CD4-positive, alpha-beta T cell treated with Interleukin-21 for 1 hour (primary cell): Measurements from ENCODE around the gene FXYD7.
A peak's percentile ranks its signal among the peaks of the same experiment; 100 is the strongest.
"Not testable (repeated sequence)": the region's sequence is repeated elsewhere in the genome, so short reads cannot be mapped to it uniquely, and the experiment has no call there.

Experiments
- DNase-seq: peaks from one replicate; pipeline ENCODE4 v3.0.0-alpha.2; 2020

The FXYD7 gene

GRCh38 chr19:35146746-35147459, 3.8 kb downstream of the FXYD7 start:
- DNase-seq: no peak

- DNase-seq: no peak
Measured at GRCh38 chr19:35149463-35149862, 6.4 kb downstream of the FXYD7 start.

- DNase-seq: no peak
Measured at GRCh38 chr19:35150445-35150844, 7.4 kb downstream of the FXYD7 start.

DNA sequence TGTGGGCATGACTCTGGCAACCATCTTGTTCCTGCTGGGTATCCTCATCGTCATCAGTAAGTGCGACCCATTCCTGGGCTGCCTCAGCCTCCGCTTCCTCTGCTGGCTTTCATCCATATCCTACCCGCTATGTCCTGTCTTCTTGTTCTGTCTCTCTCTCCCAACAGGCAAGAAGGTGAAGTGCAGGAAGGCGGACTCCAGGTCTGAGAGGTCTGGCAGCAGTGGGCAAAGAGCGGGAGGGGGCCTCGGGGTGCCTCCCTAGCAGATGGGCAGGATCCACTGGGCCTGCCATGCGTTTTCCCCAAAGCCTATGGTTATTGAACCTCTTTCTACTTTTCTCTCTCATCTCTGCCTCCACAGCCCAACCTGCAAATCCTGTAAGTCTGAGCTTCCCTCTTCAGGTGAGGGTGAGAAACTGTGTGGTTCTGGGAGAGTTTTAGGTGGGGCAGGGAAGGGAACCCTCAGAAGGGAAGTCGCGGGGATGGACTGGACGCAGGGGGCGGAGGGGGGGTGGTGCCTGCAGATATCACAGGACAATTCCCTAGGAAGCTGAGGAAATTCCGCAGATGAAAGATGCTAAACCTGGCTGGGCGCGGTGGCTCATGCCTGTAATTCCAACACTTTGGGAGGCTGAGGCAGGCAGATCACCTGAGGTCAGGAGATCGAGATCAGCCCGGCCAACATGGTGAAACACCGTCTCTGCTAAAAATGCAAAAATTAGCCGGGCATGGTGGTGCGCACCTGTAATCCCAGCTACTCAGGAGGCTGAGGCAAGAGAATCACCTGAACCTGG, 8.4 kb downstream of the FXYD7 start:
- DNase-seq: no peak

- not testable (repeated sequence) for DNase-seq
Measured at GRCh38 chr19:35153129-35153522, 10.1 kb downstream of the FXYD7 start.

- DNase-seq: peak; percentile 80
Measured at GRCh38 chr19:35153701-35154524, 10.9 kb downstream of the FXYD7 start.

- DNase-seq: peak; percentile 70
Measured at GRCh38 chr19:35154525-35155406, 11.7 kb downstream of the FXYD7 start, which contains the start of gene FXYD5. FXYD5 (plus strand) TSS chr19:35154735; CDS start chr19:35155551, 816 bp downstream.

DNA sequence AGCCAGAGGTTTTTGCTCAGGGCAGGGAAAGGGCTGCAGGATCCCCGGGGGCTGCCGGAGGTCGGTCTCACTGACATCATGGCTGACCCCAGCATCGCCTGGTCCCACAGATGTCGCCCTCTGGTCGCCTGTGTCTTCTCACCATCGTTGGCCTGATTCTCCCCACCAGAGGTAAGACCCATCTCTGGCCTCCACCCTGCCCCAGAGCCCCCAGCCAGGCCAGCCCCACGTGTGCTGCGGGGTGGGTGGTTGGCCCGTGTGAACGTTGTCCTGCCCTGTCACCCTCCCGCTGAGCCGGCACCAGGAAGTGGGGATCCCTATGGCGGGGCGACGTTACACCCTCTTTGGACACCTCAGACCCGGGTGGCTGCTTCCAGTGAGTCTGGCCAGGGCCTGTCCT, 12.4 kb downstream of the FXYD7 start:
- peak; percentile 29 for DNase-seq

DNA sequence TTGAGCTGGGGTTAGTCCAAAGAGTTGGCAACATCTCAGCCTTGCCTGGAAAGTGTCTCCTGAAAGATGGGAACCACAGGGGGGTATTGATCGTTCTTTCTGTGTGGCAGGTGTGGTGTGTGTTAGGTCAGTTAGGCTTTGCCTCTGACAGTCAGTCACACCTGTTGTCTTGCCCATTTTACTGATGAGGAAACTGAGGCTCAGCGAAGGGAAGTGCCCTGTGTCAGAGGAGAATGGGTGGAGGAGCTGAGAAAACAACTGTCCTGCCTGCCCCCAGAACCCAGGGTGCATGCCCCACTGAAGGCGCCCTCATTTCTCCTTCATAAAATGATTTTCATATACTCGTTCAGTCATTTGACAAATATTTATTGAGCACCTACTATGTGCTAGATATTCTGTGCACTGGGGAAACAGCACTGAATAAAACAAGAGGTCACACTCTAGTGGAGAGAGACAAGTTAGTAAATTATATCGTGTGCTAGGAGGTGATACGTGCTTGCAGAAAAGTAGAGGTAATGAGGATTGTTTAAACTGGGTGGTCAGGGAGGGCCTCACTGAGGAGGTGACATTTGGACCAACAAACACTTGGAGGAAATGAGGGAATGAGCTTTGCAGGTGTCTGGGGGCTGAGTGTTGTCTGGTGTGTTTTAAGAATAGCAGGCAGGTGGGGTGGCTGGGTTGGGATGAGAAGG, 13.1 kb downstream of the FXYD7 start:
- no peak for DNase-seq

GRCh38 chr19:35156673-35157014, 13.6 kb downstream of the FXYD7 start:
- no peak for DNase-seq

DNA sequence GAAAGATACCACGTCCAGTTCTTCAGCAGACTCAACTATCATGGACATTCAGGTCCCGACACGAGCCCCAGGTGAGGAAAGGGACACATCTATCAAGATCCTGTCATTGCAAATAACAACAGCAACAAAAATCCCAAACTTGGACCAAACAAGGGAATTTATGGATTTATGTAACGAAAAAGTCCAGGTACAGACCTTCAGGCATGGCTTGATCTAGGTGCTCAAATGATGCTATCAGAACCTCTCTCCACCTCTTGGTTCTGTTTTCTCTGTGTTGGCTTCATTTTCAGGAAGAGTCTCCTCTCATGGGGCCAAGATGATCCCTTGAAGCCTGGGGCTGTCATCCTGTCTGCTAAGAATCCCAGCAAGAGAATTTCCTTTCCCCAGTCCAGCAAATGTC, 14.4 kb downstream of the FXYD7 start:
- DNase-seq: no peak

GRCh38 chr19:35159606-35160005, 16.6 kb downstream of the FXYD7 start:
- no peak for DNase-seq

GRCh38 chr19:35160629-35161433, 17.8 kb downstream of the FXYD7 start:
- DNase-seq: no peak

DNA sequence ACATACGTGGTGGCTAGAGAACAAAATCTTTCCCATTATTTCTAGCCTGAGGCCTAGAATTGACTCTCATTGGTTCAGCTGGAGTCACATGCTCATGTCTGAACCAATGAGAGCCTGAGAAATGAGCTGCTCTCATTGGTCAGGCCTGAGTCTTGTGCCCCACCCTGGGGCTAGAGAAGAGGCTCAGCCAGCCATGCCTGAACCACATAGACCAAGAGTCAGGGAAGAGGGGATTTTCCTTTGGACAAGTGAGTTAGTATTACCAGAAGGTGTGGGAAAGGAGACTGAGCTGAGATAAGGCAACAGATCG, 18.3 kb downstream of the FXYD7 start:
- DNase-seq: no peak

GRCh38 chr19:35162471-35163326, 19.6 kb downstream of the FXYD7 start:
- no peak for DNase-seq

GRCh38 chr19:35164418-35164817, 21.4 kb downstream of the FXYD7 start:
- no peak for DNase-seq

DNA sequence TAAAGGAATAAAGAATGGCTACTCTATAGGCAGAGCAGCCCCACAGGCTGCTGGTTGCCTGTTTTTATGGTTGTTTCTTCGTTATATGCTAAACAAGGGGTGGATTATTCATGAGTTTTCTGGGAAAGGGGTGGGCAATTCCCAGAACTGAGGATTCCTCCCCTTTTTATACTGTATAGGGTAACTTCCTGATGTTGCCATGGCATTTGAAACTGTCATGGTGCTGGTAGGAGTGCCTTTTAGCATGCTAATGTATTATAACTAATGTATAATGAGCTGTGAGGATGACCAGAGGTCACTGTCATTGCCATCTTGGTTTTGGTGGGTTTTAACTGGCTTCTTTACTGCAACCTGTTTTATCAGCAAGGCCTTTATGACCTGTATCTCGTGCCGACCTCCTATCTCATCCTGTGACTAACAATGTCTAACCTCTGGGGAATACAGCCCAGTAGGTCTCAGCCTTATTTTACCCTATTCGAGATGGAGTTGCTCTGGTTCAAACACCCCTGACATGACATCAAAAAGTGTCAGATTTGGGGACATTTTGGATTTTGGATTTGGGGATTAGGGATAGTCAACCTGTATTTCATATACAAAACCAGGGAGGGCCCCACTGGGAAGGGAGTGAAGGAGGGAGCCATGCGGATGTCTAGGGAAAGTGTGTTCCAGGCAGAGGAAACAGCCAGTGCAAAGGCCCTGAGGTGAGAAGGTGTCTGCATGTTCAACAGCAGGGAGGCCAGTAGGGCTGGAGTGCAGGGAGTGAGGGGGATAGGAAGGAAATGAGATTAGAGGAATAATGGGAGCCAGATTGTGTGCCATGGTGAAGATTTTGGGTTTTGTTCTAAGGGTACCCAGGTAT, 22.4 kb downstream of the FXYD7 start:
- no peak for DNase-seq

DNA sequence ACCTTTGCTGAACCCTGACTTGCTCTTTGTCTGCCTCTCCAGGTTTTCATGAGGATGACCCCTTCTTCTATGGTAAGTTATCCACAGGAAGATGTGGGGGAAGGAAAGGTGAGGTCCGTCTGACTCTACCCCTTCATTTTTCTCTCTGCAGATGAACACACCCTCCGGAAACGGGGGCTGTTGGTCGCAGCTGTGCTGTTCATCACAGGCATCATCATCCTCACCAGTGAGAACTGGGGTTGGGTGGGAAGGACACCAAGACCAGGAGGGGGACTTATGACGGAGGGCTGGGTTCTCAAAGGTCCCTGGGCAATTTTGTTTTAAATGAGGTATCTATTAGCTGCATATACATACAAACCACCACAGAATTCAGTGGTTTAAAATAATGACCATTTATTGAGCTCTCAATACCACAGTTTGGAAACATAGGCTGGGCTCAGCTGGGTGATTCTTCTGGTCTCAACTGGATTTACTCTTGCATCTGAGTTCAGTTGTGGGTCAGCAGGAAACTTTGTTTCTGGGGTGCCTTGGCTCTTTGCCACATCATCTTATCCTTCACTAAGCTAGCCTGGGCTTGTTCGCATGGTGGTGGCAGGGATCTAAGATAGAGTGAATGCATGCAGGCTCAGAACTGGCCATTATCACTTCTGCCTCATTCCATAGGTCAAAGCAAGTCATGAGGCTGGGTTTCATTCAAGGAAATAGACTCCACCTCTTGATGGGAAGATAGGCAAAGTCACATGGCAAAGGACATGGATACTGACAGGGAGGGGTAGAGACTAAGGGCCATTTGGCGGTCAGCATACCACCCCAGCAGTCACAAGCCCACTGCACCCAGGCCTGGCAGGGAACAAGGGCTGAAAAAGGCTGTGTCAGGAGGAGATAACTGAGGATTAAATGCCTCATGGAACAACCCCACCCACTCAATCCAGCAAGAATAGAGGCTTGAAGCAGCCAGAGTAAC, 23.3 kb downstream of the FXYD7 start:
- DNase-seq: no peak
